ENCODE data around the gene SCML2.

SCML2 gene

DNA sequence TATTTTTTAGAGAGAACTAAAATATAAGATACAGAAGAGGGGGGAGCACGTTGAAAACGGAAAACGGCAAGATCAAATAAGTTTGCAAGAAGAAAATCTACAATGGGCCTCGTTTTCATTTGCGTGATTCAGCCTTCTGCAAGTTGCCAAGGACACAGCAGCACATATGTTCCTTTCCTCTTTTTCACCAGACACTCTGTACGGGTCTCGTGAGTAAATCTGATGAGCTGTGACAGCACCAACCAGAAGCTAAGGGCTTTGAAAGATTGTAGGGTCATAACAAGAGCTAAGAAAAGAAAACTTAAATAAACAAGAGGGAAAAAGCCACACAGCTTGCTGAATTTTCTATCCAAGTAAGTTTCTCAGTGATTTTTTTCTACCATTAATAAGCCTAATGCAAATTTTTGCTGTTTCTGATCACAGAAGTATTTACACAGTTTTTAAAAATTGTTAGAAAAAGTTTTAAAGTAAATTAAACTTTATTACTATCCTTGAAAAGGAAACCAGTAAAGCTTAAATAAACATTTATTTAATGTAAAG is 63.4 kb downstream of the SCML2 start:
- no peak for DNase-seq (ENCODE audit: low spot score)
- no peak overlapping the region for H2BK5ac ChIP-seq (ENCODE audit: low read length)
- no peak overlapping the region for H3K18ac ChIP-seq (ENCODE audit: low read length)
- H3K4me1 ChIP-seq (ENCODE audit: control insufficient read depth in 2 of 2, insufficient read depth in 1 of 2, low read depth in 1 of 2, low read length in 2 of 2), result peaks cover 0 to 5% of the 10 kb centered on the region in 2 donors
- H3K4ac ChIP-seq (ENCODE audit: low read length), result no peak overlapping the region
- no peak overlapping the region for H3K4me3 ChIP-seq (ENCODE audit: low read length in 2 of 2)
- H3K9me3 ChIP-seq (replicated peaks in 1 of 2; ENCODE audit: control insufficient read depth in 2 of 2, insufficient read depth in 1 of 2, low read depth in 1 of 2, low read length in 2 of 2), result no peaks in the 10 kb centered on the region
- H2AFZ ChIP-seq (ENCODE audit: low read length), result no peak overlapping the region
- H2BK120ac ChIP-seq (ENCODE audit: low read depth, low read length), result no peak overlapping the region
- no peak overlapping the region for H4K8ac ChIP-seq (ENCODE audit: low read depth, low read length)
- H3K9ac ChIP-seq (ENCODE audit: low read depth, low read length, poor library complexity), result no peak overlapping the region
- no peaks in the 10 kb centered on the region for H3K36me3 ChIP-seq (replicated peaks in 1 of 2; ENCODE audit: control insufficient read depth in 2 of 2, insufficient read depth in 2 of 2, low read length in 2 of 2)
- no peak overlapping the region for H3K14ac ChIP-seq (ENCODE audit: low read length)
- H3K4me2 ChIP-seq (ENCODE audit: insufficient read depth, low read length, poor library complexity, severe bottlenecking), result no peak overlapping the region
- no peaks in the 10 kb centered on the region for H3K79me1 ChIP-seq (ENCODE audit: low read depth, low read length)
- no peaks in the 10 kb centered on the region for H3K27me3 ChIP-seq (ENCODE audit: control insufficient read depth in 3 of 3, insufficient read depth in 3 of 3, low read depth in 1 of 3, low read length in 3 of 3)
- no CpG with 5 or more reads among the region's 7 CpGs for WGBS, 2 donors (ENCODE audit: extremely low coverage in 2 of 2, insufficient read length in 2 of 2, insufficient replicate concordance in 1 of 2)
- H4K91ac ChIP-seq (ENCODE audit: low read depth, low read length, poor library complexity), result no peak overlapping the region
- no peak overlapping the region for H2BK15ac ChIP-seq (ENCODE audit: low read length)
- no peak overlapping the region for H3K23ac ChIP-seq (ENCODE audit: low read depth, low read length, poor library complexity)
- no peak overlapping the region for H3K27ac ChIP-seq (replicated peaks; ENCODE audit: low read length)
- H2BK12ac ChIP-seq (ENCODE audit: low read length), result no peak overlapping the region
- H2AK5ac ChIP-seq (ENCODE audit: low read depth, low read length), result no peak overlapping the region

GRCh38 chrX:18290200-18290599 is 64.3 kb downstream of the SCML2 start:
- Histone ChIP-seq H2AK5ac (ENCODE audit: low read depth, low read length) (no peak overlapping the region), H3K27me3 (ENCODE audit: control insufficient read depth in 3 of 3, insufficient read depth in 3 of 3, low read depth in 1 of 3, low read length in 3 of 3) (no peaks in the 10 kb centered on the region), H2BK12ac (ENCODE audit: low read length) (no peak overlapping the region), H3K14ac (ENCODE audit: low read length) (no peak overlapping the region), H3K9ac (ENCODE audit: low read depth, low read length, poor library complexity) (no peak overlapping the region), H3K4me1 (ENCODE audit: control insufficient read depth in 2 of 2, insufficient read depth in 1 of 2, low read depth in 1 of 2, low read length in 2 of 2) (peaks cover 0 to 5% of the 10 kb centered on the region in 2 donors), H3K36me3 (replicated peaks in 1 of 2; ENCODE audit: control insufficient read depth in 2 of 2, insufficient read depth in 2 of 2, low read length in 2 of 2) (no peaks in the 10 kb centered on the region), H3K18ac (ENCODE audit: low read length) (no peak overlapping the region), H3K27ac (replicated peaks; ENCODE audit: low read length) (no peak overlapping the region), H3K9me3 (replicated peaks in 1 of 2; ENCODE audit: control insufficient read depth in 2 of 2, insufficient read depth in 1 of 2, low read depth in 1 of 2, low read length in 2 of 2) (no peaks in the 10 kb centered on the region), H2AFZ (ENCODE audit: low read length) (no peak overlapping the region), H4K91ac (ENCODE audit: low read depth, low read length, poor library complexity) (no peak overlapping the region), H2BK120ac (ENCODE audit: low read depth, low read length) (no peak overlapping the region), H3K4me3 (ENCODE audit: low read length in 2 of 2) (no peak overlapping the region), H3K79me1 (ENCODE audit: low read depth, low read length) (no peaks in the 10 kb centered on the region), H2BK5ac (ENCODE audit: low read length) (no peak overlapping the region), H3K23ac (ENCODE audit: low read depth, low read length, poor library complexity) (no peak overlapping the region), H2BK15ac (ENCODE audit: low read length) (no peak overlapping the region), H3K4me2 (ENCODE audit: insufficient read depth, low read length, poor library complexity, severe bottlenecking) (peak overlapping the region; percentile 18), H4K8ac (ENCODE audit: low read depth, low read length) (no peak overlapping the region), H3K4ac (ENCODE audit: low read length) (no peak overlapping the region)
- no CpG with 5 or more reads among the region's 4 CpGs for WGBS, 2 donors (ENCODE audit: extremely low coverage in 2 of 2, insufficient read length in 2 of 2, insufficient replicate concordance in 1 of 2)
- peak; percentile 6 for DNase-seq (ENCODE audit: low spot score)

GRCh38 chrX:18288716-18289115 is 65.8 kb downstream of the SCML2 start:
- Histone ChIP-seq H3K4me1 (ENCODE audit: control insufficient read depth in 2 of 2, insufficient read depth in 1 of 2, low read depth in 1 of 2, low read length in 2 of 2) (peaks cover 0 to 5% of the 10 kb centered on the region in 2 donors), H3K9ac (ENCODE audit: low read depth, low read length, poor library complexity) (no peak overlapping the region), H3K4ac (ENCODE audit: low read length) (no peak overlapping the region), H2BK12ac (ENCODE audit: low read length) (no peak overlapping the region), H2BK5ac (ENCODE audit: low read length) (no peak overlapping the region), H3K9me3 (replicated peaks in 1 of 2; ENCODE audit: control insufficient read depth in 2 of 2, insufficient read depth in 1 of 2, low read depth in 1 of 2, low read length in 2 of 2) (peaks cover 0 to 3% of the 10 kb centered on the region in 2 donors), H4K8ac (ENCODE audit: low read depth, low read length) (no peak overlapping the region), H3K4me2 (ENCODE audit: insufficient read depth, low read length, poor library complexity, severe bottlenecking) (no peak overlapping the region), H3K4me3 (ENCODE audit: low read length in 2 of 2) (peak overlapping the region in 1 of 2 donors; percentile 42), H2BK120ac (ENCODE audit: low read depth, low read length) (no peak overlapping the region), H2AK5ac (ENCODE audit: low read depth, low read length) (no peak overlapping the region), H3K79me1 (ENCODE audit: low read depth, low read length) (no peaks in the 10 kb centered on the region), H2AFZ (ENCODE audit: low read length) (no peak overlapping the region), H3K27me3 (ENCODE audit: control insufficient read depth in 3 of 3, insufficient read depth in 3 of 3, low read depth in 1 of 3, low read length in 3 of 3) (no peaks in the 10 kb centered on the region), H3K36me3 (replicated peaks in 1 of 2; ENCODE audit: control insufficient read depth in 2 of 2, insufficient read depth in 2 of 2, low read length in 2 of 2) (no peaks in the 10 kb centered on the region), H3K14ac (ENCODE audit: low read length) (no peak overlapping the region), H3K18ac (ENCODE audit: low read length) (no peak overlapping the region), H3K27ac (replicated peaks; ENCODE audit: low read length) (no peak overlapping the region), H2BK15ac (ENCODE audit: low read length) (no peak overlapping the region), H3K23ac (ENCODE audit: low read depth, low read length, poor library complexity) (no peak overlapping the region), H4K91ac (ENCODE audit: low read depth, low read length, poor library complexity) (no peak overlapping the region)
- no peak for DNase-seq (ENCODE audit: low spot score)
- no CpG with 5 or more reads among the region's 3 CpGs for WGBS, 2 donors (ENCODE audit: extremely low coverage in 2 of 2, insufficient read length in 2 of 2, insufficient replicate concordance in 1 of 2)

DNA sequence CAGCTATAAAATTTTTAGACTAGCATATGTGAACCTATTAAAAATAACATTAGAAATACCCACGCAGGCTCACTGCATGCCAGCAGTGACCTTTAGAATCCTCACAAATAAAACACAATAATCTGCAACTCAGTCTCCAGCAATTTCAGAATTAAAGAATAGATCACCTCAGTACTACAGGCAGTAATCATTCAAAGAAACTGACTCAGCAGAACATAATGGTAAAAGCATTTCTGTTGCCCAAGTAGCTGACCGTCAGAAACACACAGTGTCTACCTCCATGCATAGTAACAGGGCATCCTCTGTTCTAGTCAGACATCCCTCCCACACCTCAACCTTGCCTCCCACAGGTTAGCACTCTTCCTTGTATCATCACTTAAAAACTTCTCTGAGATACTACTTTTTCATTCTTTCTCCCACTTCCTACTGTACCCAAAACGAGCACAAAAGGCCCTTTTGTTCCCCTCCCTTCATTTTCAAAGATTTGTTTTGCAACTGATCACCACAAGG is 68.1 kb downstream of the SCML2 start:
- Histone ChIP-seq H3K36me3 (replicated peaks in 1 of 2; ENCODE audit: control insufficient read depth in 2 of 2, insufficient read depth in 2 of 2, low read length in 2 of 2) (no peaks in the 10 kb centered on the region), H3K79me1 (ENCODE audit: low read depth, low read length) (no peaks in the 10 kb centered on the region), H3K27ac (replicated peaks; ENCODE audit: low read length) (no peak overlapping the region), H2AK5ac (ENCODE audit: low read depth, low read length) (no peak overlapping the region), H3K14ac (ENCODE audit: low read length) (no peak overlapping the region), H3K9me3 (replicated peaks in 1 of 2; ENCODE audit: control insufficient read depth in 2 of 2, insufficient read depth in 1 of 2, low read depth in 1 of 2, low read length in 2 of 2) (peaks cover 0 to 6% of the 10 kb centered on the region in 2 donors), H4K91ac (ENCODE audit: low read depth, low read length, poor library complexity) (no peak overlapping the region), H3K27me3 (ENCODE audit: control insufficient read depth in 3 of 3, insufficient read depth in 3 of 3, low read depth in 1 of 3, low read length in 3 of 3) (no peaks in the 10 kb centered on the region), H2BK5ac (ENCODE audit: low read length) (no peak overlapping the region), H3K9ac (ENCODE audit: low read depth, low read length, poor library complexity) (no peak overlapping the region), H3K23ac (ENCODE audit: low read depth, low read length, poor library complexity) (no peak overlapping the region), H3K4me2 (ENCODE audit: insufficient read depth, low read length, poor library complexity, severe bottlenecking) (no peak overlapping the region), H3K4me3 (ENCODE audit: low read length in 2 of 2) (peak overlapping the region in 1 of 2 donors; percentile 42), H3K18ac (ENCODE audit: low read length) (no peak overlapping the region), H2AFZ (ENCODE audit: low read length) (no peak overlapping the region), H3K4me1 (ENCODE audit: control insufficient read depth in 2 of 2, insufficient read depth in 1 of 2, low read depth in 1 of 2, low read length in 2 of 2) (peaks cover 0 to 2% of the 10 kb centered on the region in 2 donors), H2BK15ac (ENCODE audit: low read length) (no peak overlapping the region), H2BK120ac (ENCODE audit: low read depth, low read length) (no peak overlapping the region), H4K8ac (ENCODE audit: low read depth, low read length) (no peak overlapping the region), H3K4ac (ENCODE audit: low read length) (no peak overlapping the region), H2BK12ac (ENCODE audit: low read length) (no peak overlapping the region)
- DNase-seq (ENCODE audit: low spot score), result no peak
- WGBS, 2 donors (ENCODE audit: extremely low coverage in 2 of 2, insufficient read length in 2 of 2, insufficient replicate concordance in 1 of 2), result no CpG with 5 or more reads among the region's 3 CpGs
